A673 (cell line): ENCODE measurements around the gene NRXN2. TPM values are rescaled to one million over a fixed set of nuclear protein-coding genes. Genes with fewer than 3 reads are reported as not detected.
A peak's percentile ranks its signal among the peaks of the same experiment; 100 is the strongest.

Source experiments
- BruUV-seq: library from RNA; stranded (reverse); fragments of 400-500 nt; replicated peaks from 2 replicates; lab custom pipeline; 2021; lab: Mats Ljungman, UMichigan
- CTCF ChIA-PET: fragments of 300-600 bp; sonication (Branson Sonifier 250); formaldehyde crosslinking; loops from one replicate; lab custom pipeline; 2022; ENCODE audit warnings: antibody characterized with exemption; lab: Charles Lee
- POLR2A ChIA-PET: fragments of 300-600 bp; sonication (Branson Sonifier 250); formaldehyde crosslinking; loops from one replicate; lab custom pipeline; 2022; ENCODE audit warnings: antibody characterized with exemption; ENCODE audit not compliant: low non-redundant PET; lab: Charles Lee
- DNase-seq: peaks from one replicate; pipeline ENCODE4 v3.0.0-alpha.2; 2015; ENCODE audit warnings: low spot score
- H3K27ac ChIP-seq: fragments of 200-600 bp; sonication (generic); 2 replicates; pipeline ENCODE4 v1.5.1; 2016; ENCODE audit warnings: mixed run types, low read depth, mild to moderate bottlenecking, mixed read lengths, antibody characterized with exemption, low read length; ENCODE audit not compliant: poor library complexity, severe bottlenecking
- H3K27me3 ChIP-seq: fragments of 200-600 bp; sonication (generic); replicated peaks from 2 replicates; pipeline ENCODE4 v1.6.1; 2017; ENCODE audit warnings: mixed run types, low read depth, mild to moderate bottlenecking, mixed read lengths, antibody characterized with exemption, low read length; ENCODE audit not compliant: insufficient read depth, poor library complexity
- H3K36me3 ChIP-seq: fragments of 200-600 bp; sonication (generic); 2 replicates; pipeline ENCODE4 v1.6.1; 2016; ENCODE audit warnings: mixed run types, mild to moderate bottlenecking, mixed read lengths, antibody characterized with exemption, low read length; ENCODE audit not compliant: insufficient read depth, poor library complexity, severe bottlenecking
- H3K4me1 ChIP-seq: fragments of 200-600 bp; sonication (generic); 2 replicates; pipeline ENCODE4 v1.6.1; 2017; ENCODE audit warnings: mixed run types, mild to moderate bottlenecking, mixed read lengths, antibody characterized with exemption, low read length; ENCODE audit not compliant: insufficient read depth, poor library complexity, severe bottlenecking
- H3K4me3 ChIP-seq: fragments of 200-600 bp; sonication (generic); 2 replicates; pipeline ENCODE4 v1.5.1; 2016; ENCODE audit warnings: low read depth, mixed run types, mild to moderate bottlenecking, mixed read lengths, low read length; ENCODE audit not compliant: poor library complexity, severe bottlenecking
- H3K9me3 ChIP-seq: fragments of 200-600 bp; sonication (generic); 2 replicates; pipeline ENCODE4 v1.6.1; 2016; ENCODE audit warnings: mixed run types, low read depth, mild to moderate bottlenecking, mixed read lengths, antibody characterized with exemption, low read length; ENCODE audit not compliant: poor library complexity, severe bottlenecking
- CTCF ChIP-seq: fragments of 300-800, 200-600 bp; sonication (generic); conservative IDR thresholded peaks from 2 replicates; pipeline ENCODE4 v1.5.1; 2017; ENCODE audit warnings: low read depth, mild to moderate bottlenecking, antibody characterized with exemption, low read length, moderate library complexity, mixed read lengths
- EZH2 ChIP-seq: fragments of 200-600 bp; sonication (generic); IDR thresholded peaks from 2 replicates; pipeline ENCODE4 v1.6.1; 2017; ENCODE audit warnings: borderline replicate concordance, low read depth, mild to moderate bottlenecking, mixed read lengths, antibody characterized with exemption, low read length; ENCODE audit not compliant: poor library complexity, severe bottlenecking
- intact Hi-C: fragments of 100-400 bp; cut with micrococcal nuclease; formaldehyde crosslinking; loops from one replicate; pipeline ENCODE4 v1.10.0; 2022; ENCODE audit not compliant: unreplicated experiment
- total RNA-seq: library from RNA; stranded (reverse); gene quantifications from 2 replicates; pipeline ENCODE4 v1.2.3, GENCODE V29; 2021

The NRXN2 gene
- total RNA-seq, 1 experiment from 2014 or later, result 5.0 TPM

GRCh38 chr11:64661146-64661545 is 61.9 kb downstream of the NRXN2 start:
- Histone ChIP-seq H3K36me3 (no peaks in the 10 kb centered on the region), H3K9me3 (no peaks in the 10 kb centered on the region), H3K4me3 (no peak overlapping the region), H3K4me1 (peaks cover 33% of the 10 kb centered on the region), H3K27ac (peak overlapping the region; percentile 91), H3K27me3 (no peaks in the 10 kb centered on the region)
- CTCF ChIA-PET, result interaction anchor here (1.0 kb wide), 1 partner anchor 27 kb away, joined by 3 read pairs; no protein-coding TSS in a partner anchor
- POLR2A ChIA-PET, result no interaction called here
- TF ChIP-seq CTCF (no peak), EZH2 (no peak)
- BruUV-seq, result no TSS peak
- intact Hi-C loops, result no loop called here
- peak; percentile 94 for DNase-seq

DNA sequence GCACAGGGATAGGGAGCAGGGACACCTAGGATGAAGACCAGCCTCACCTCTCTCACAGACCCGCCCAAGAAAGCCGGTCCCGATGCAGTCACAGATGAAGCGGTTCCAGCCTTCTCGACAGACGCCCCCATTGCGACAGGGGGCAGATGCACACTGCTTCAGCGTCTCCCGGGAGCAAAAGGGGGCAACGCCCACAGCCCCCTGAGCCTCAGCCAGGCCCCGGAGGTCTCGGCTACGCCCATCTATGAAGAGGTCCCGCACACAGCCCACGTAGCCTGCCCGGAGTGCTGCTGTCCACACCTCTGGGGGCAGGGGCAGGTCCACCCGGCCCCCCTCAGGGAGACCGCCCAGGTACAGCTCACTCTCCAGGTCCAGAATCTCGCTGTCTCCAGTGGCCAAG is 62.3 kb downstream of the NRXN2 start:
- Histone ChIP-seq H3K9me3 (no peaks in the 10 kb centered on the region), H3K4me3 (no peak overlapping the region), H3K36me3 (no peaks in the 10 kb centered on the region), H3K27ac (peak overlapping the region; percentile 91), H3K27me3 (no peaks in the 10 kb centered on the region), H3K4me1 (peaks cover 33% of the 10 kb centered on the region)
- intact Hi-C loops, result no loop called here
- TF ChIP-seq CTCF, result no peak
- TF ChIP-seq EZH2, result no peak
- ChIA-PET CTCF (interaction anchor here (0.5 to 1.0 kb wide), 2 partner anchors 28 to 116 kb away, joined by 3 to 4 read pairs; no protein-coding TSS in a partner anchor), POLR2A (no interaction called here)
- DNase-seq, result no peak
- BruUV-seq, result no TSS peak

GRCh38 chr11:64660205-64660604 is 62.8 kb downstream of the NRXN2 start:
- BruUV-seq, result no TSS peak
- no peak overlapping the region for H3K4me3 ChIP-seq
- TF ChIP-seq EZH2, result no peak
- no peak for TF ChIP-seq CTCF
- H3K4me1 ChIP-seq, result peaks cover 28% of the 10 kb centered on the region
- H3K36me3 ChIP-seq, result no peaks in the 10 kb centered on the region
- no peaks in the 10 kb centered on the region for H3K9me3 ChIP-seq
- intact Hi-C loops, result no loop called here
- H3K27ac ChIP-seq, result peak overlapping the region; percentile 91
- no peak for DNase-seq
- H3K27me3 ChIP-seq, result no peaks in the 10 kb centered on the region
- CTCF ChIA-PET, result interaction anchor here (0.5 to 1.6 kb wide), 4 partner anchors 17 to 211 kb away, joined by 3 to 5 read pairs (median 4); no protein-coding TSS in a partner anchor
- POLR2A ChIA-PET, result no interaction called here
